Posterior vena cava (tissue), 2 donors: ENCODE measurements around the gene PIK3CD. TPM values are rescaled to one million over a fixed set of nuclear protein-coding genes. Genes with fewer than 3 reads are reported as not detected.
"Not testable (repeated sequence)": the region's sequence is repeated elsewhere in the genome, so short reads cannot be mapped to it uniquely, and the experiment has no call there.

ENCODE experiments used
- DNase-seq: peaks from one replicate; pipeline ENCODE4 v3.0.0-alpha.2; 2020; ENCODE audit warnings: low spot score
- intact Hi-C, 2 donors: fragments of 100-400 bp; cut with DNase I; formaldehyde crosslinking; loops; one replicate each; pipeline versions ENCODE4 v1.14.1 to v1.14.2; 2022 to 2023
- total RNA-seq, 2 donors: library from RNA; stranded (reverse); fragmentation: NEBNext Ultra II Directional; extraction: Animal tissue kit (Norgen Biotek cat#: 25700); gene quantifications; one replicate each; pipeline ENCODE4 v1.2.1, GENCODE V29; 2021
- donor health status: DM: yes; HTN: yes; CAD: no.
- donor health status: DM: yes; HTN: yes; CAD: no.

The PIK3CD gene
- total RNA-seq, 2 donors from 2014 or later = 7.9 to 9.2 TPM

GRCh38 chr1:9746651-9747050 lies 95.1 kb downstream of the PIK3CD start:
- DNase-seq = peak; percentile 45
- intact Hi-C loops = no loop called here

GRCh38 chr1:9748391-9748790 lies 96.9 kb downstream of the PIK3CD start:
- intact Hi-C loops = not testable (repeated sequence)
- peak; percentile 58 for DNase-seq

GRCh38 chr1:9749361-9749760 lies 97.8 kb downstream of the PIK3CD start:
- intact Hi-C loops = no loop called here
- peak; percentile 73 for DNase-seq

GRCh38 chr1:9751971-9752370 lies 100.4 kb downstream of the PIK3CD start:
- intact Hi-C loops = no loop called here
- DNase-seq = peak; percentile 7

- intact Hi-C loops = no loop called here
- peak; percentile 86 for DNase-seq
These were observed 101.6 kb downstream of the PIK3CD start for GRCh38 chr1:9753121-9753531.

- peak; percentile 22 for DNase-seq
- intact Hi-C loops = no loop called here
These were observed 104.0 kb downstream of the PIK3CD start for GRCh38 chr1:9755441-9755995.

- DNase-seq = no peak
These were observed 107.1 kb downstream of the PIK3CD start for GRCh38 chr1:9758559-9759121.

GRCh38 chr1:9759939-9760338 lies 108.4 kb downstream of the PIK3CD start:
- DNase-seq = no peak
- intact Hi-C loops = no loop called here

More at GRCh38 chr1:9758559-9759121, 107.1 kb downstream of the PIK3CD start:
- intact Hi-C loops = no loop called here

- intact Hi-C loops = no loop called here
- no peak for DNase-seq
These were observed 109.3 kb downstream of the PIK3CD start for GRCh38 chr1:9760824-9761223.

GRCh38 chr1:9761855-9762254 lies 110.3 kb downstream of the PIK3CD start:
- no peak for DNase-seq
- intact Hi-C loops = no loop called here

GRCh38 chr1:9762446-9762845 lies 110.9 kb downstream of the PIK3CD start:
- DNase-seq, intact Hi-C loops: not testable (repeated sequence)

GRCh38 chr1:9763914-9764313 lies 112.4 kb downstream of the PIK3CD start:
- intact Hi-C loops = no loop called here
- DNase-seq = no peak

GRCh38 chr1:9764550-9764949 lies 113.0 kb downstream of the PIK3CD start:
- DNase-seq = no peak
- intact Hi-C loops = no loop called here

- DNase-seq = no peak
- intact Hi-C loops = no loop called here
These were observed 115.4 kb downstream of the PIK3CD start for GRCh38 chr1:9766759-9767442.

- intact Hi-C loops = no loop called here
- DNase-seq = no peak
These were observed 116.6 kb downstream of the PIK3CD start for GRCh38 chr1:9767964-9768668.

GRCh38 chr1:9768983-9769382 lies 117.5 kb downstream of the PIK3CD start:
- no peak for DNase-seq
- intact Hi-C loops = no loop called here

GRCh38 chr1:9770298-9770697 lies 118.8 kb downstream of the PIK3CD start:
- intact Hi-C loops = no loop called here
- DNase-seq = no peak

- intact Hi-C loops = no loop called here
- no peak for DNase-seq
These were observed 123.5 kb downstream of the PIK3CD start for GRCh38 chr1:9774712-9775679.

GRCh38 chr1:9776685-9777084 lies 125.2 kb downstream of the PIK3CD start:
- peak; percentile 12 for DNase-seq
- intact Hi-C loops = no loop called here
